GM18517 (cell line): ENCODE data around the gene TBCD.
"Not testable (repeated sequence)": the region's sequence is repeated elsewhere in the genome, so short reads cannot be mapped to it uniquely, and the experiment has no call there.

ENCODE experiments used
- ATAC-seq: cut with Tn5 transposase; IDR thresholded peaks from one replicate; pipeline ENCODE4 v1.9.1; 2021; ENCODE audit warnings: mild to moderate bottlenecking, moderate library complexity; ENCODE audit not compliant: unreplicated experiment

Gene TBCD

DNA sequence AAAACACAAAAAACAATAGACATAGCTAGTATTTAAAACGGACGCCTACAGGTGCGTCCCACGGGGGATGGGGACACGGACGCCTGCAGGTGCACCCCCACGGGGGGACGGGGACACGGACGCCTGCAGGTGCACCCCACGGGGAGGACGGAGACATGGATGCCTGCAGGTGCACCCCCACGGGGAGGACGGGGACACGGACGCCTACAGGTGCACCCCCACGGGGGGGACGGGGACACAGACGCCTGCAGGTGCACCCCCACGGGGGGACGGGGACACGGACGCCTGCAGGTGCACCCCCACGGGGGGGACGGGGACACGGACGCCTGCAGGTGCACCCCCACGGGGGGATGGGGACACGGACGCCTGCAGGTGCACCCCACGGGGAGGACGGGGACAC lies 212.6 kb downstream of the TBCD start:
- ATAC-seq = not testable (repeated sequence)

GRCh38 chr17:82964851-82965341 lies 213.0 kb downstream of the TBCD start:
- ATAC-seq = no peak

- no peak for ATAC-seq
These were observed 213.5 kb downstream of the TBCD start for GRCh38 chr17:82965371-82965770.

DNA sequence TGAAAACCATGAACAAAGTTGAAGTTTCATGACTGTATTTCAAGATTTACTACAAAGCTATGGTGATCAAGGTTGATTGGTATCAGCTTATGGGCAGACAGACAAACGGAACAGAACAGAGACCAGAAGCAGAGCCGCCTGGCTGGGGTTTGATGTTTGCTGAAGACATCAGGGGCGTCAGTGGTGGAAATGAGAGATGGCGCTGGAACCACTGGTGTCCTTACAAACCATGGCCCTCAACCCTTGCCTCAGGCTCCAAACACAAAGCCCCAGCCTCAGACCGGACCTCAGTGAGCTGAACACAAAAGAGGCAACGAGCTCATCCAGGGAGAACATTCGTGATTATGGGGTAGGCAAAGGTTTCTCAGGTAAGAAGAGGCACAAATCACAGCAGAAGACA lies 214.6 kb downstream of the TBCD start:
- no peak for ATAC-seq

- ATAC-seq = no peak
These were observed 215.6 kb downstream of the TBCD start for GRCh38 chr17:82967268-82968032.

DNA sequence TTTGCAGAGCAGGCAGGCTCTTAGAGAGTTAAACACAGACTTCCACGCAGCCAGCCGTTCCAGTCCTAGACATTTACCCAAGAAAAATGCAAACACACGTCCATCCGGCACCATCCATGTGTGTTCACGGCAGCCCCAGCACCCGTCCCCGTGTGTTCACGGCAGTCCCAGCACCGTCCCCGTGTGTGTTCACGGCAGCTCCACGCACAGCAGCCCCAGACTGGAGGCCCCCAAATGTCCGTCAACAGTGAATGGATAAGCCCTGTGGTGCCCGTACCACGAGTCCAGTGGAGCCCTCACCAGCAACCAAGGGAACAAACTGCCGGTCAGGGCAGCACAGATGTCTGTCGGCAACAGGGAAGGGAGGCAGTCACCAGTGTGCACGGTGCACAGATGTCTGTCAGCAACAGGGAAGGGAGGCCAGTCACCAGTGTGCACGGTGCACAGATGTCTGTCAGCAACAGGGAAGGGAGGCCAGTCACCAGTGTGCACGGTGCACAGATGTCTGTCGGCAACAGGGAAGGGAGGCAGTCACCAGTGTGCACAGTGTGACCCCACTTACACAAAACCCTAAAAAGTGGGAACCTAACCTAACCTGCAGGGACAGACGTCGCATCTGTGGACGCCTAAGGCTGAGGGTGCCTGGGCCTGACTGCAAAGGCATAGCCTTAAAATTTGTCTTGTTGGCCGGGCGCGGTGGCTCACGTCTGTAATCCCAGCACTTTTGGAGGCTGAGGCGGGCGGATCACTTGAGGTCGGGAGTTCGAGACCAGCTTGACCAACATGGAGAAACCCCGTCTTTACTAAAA lies 216.4 kb downstream of the TBCD start:
- not testable (repeated sequence) for ATAC-seq

DNA sequence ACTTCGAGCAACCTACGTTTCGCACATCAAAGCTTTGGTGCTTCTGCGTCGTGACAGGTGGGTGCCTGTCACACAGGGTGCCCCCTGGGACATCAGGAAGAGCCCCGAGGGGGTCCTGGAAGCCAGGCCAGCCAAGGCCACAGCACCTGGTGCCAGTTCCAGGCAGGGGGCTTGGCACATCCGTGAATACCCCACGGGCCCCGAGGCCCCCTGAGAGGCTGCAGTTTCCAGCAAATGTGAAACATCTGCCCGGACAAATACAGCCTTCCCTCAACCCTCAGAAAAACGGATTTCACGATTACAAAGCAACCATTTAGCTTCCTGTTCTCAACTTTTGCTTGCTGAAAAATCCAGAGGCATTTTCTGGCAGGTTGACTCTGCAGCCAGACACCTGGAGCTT lies 218.2 kb downstream of the TBCD start:
- ATAC-seq = no peak

DNA sequence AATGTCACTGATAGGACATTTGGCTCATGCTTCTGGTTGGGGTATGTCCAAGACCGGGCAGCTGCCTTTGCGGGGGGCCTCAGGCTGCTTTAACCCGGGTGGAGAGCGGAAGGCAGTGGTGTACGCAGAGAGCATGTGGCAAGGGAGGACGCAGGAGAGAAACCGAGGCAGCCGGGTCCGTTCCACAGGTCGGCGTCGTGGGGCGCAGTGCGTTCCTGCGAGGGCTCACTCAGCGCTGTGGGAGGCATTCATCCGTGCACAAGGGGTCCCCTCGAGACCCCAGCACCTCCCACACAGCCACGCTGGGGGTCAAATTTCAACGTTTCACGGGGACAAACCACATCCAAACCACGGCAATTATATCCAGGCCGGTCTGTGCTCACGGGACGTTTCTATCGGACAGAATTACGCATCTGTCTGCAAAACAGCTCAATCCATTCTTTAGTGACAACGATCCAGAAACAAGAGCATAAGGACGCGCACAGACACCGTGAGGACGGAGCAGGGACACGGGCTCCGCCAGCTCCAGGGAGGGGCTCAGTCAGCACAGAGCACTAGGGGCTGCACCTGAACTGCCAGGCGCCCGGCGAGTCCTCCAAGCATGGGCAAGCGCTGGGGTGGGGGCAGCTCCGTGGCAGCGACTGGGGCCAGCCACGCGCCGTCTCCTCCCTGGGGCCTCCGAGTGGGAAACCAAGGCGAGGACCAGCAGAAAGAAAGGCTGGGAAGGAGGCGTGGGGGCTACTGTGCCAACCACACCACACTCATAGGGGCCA lies 219.1 kb downstream of the TBCD start:
- no peak for ATAC-seq

GRCh38 chr17:82972836-82973372 lies 221.0 kb downstream of the TBCD start:
- no peak for ATAC-seq

- ATAC-seq = no peak
These were observed 221.7 kb downstream of the TBCD start for GRCh38 chr17:82973456-82974135.

DNA sequence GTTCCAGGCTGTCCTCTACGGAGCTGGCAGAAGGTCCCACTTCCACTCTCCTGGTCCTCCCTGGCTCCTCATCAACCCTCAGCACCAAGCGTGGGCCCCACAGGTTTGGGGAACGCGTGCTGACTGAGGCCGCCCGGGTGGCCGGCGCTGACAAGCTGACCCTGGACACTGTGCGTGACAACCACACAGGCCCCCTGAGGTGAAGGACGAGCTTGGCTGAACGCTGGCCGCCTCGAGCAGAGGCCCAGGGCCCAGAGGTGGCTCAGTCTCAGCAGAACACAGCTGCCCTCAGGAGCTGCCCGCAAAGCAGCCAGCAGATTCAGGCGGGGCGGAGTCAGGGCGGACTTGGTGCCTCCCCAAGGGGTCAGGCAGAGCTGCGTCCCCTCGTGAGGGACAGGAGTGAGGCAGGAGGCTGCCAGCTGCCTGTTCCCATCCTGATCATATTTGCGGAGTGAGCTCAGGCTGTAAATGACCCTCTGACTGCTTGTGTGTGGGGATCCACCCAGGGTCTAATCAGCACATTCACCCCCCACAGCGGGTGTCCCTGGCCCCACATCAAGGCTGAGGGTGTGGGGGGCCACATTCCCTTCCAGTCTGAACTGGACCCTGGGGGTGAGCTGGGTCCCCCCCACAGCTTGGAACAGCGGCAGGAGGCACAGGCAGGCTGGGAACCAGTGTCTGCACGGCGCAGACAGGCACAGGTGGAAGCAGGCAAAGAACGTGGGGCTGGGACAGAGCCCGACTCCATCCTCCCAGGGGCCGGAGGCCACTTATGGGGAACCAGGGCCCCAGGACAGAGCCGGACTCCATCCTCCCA lies 222.5 kb downstream of the TBCD start:
- no peak for ATAC-seq

- no peak for ATAC-seq
These were observed 225.2 kb downstream of the TBCD start for GRCh38 chr17:82976982-82977488.

- no peak for ATAC-seq
These were observed 225.7 kb downstream of the TBCD start for GRCh38 chr17:82977606-82978005.

DNA sequence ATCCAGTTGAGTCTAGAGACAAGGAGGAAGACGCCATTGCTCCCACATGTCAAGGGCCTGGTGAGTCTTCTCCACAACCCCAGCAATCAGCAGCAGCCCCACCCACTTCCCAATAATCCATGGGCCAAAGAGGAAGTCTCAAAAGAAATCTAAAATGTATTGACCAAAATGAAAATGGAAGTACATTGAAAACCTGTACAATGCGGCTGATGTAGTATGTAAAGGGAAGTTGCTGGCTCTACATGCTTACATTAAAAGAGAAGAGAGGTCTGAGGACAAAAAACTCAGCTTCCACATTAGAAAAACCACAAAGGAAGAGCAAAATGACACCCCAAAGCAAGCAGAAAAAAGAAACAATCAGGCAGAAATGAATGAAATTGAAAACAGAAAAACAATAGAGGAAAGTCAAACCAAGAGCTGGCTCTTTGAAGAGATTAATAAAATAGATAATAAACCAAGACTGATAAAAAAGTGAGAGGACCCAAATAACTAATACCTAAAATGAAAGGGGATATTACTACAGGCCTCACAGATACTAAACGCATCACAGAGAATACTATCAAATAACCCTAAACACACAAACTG lies 227.0 kb downstream of the TBCD start:
- no peak for ATAC-seq

GRCh38 chr17:82979718-82980117 lies 227.9 kb downstream of the TBCD start:
- no peak for ATAC-seq

DNA sequence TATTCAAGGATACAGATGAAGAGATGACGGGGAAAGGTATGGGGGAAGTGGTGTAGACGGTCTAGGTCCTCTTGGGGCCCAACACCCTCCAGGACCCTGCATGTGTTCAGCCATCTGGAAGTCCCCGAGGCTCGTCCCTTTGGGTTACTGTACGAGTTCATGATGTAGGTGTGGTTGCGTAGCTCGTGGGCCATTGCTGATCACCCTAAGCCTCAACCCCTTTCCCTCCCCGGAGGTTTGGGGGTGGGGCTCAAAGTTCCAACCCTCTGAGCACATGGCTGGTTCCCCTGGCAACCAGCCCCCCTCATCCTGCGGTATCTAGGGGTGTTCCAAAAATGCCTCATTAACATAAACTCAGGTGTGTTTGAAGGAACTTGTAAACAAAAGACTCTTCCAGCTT lies 228.8 kb downstream of the TBCD start:
- ATAC-seq = no peak

DNA sequence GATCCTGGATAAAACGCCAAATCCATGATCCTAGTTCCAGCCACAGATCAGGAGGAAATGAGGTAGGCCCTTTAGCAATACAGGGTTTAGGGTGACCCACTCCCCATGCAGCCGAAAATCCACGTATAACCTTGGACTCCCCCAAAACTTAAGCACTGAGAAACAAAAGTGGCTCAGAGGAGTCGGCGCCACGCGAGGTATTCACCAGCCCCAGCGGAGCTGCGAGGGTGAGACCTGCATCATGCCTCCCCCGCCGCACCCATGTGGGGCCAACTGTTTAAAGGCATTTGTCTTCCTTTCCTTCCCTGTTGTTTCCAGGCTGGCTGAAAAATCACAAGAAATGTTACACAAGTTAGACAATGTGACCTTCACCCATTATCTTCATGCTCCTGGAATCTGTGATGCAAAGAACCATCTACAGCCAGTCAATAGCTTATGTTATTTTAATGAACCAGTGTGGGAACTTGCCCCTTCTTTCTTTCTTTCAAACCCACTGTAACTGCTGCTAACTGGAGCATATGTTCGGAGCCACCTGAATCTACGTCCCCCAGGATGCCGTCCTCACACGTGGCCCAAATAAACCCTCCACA lies 229.4 kb downstream of the TBCD start:
- ATAC-seq = no peak

GRCh38 chr17:82983510-82984248 lies 231.8 kb downstream of the TBCD start:
- no peak for ATAC-seq
